Endothelial cell of umbilical vein (primary cell): Measurements from ENCODE around the gene ADCY7. TPM values are rescaled to one million over a fixed set of nuclear protein-coding genes. Genes with fewer than 3 reads are reported as not detected.

Experiments used
- BruUV-seq: library from RNA; stranded (reverse); fragments of 400-500 nt; replicated peaks from 2 replicates; lab custom pipeline; 2021; lab: Mats Ljungman, UMichigan
- CTCF ChIA-PET: fragments of 300-600, 350-600 bp; sonication (Branson Sonifier 250); formaldehyde crosslinking; loops from one replicate; lab custom pipeline; 2021; ENCODE audit warnings: antibody characterized with exemption, inconsistent platforms; lab: Charles Lee
- POLR2A ChIA-PET: fragments of 300-600, 350-600 bp; sonication (Branson Sonifier 250); formaldehyde crosslinking; loops from one replicate; lab custom pipeline; 2021; ENCODE audit warnings: antibody characterized with exemption, inconsistent platforms; lab: Charles Lee
- DNase-seq: peaks from one replicate; pipeline ENCODE4 v3.0.0-alpha.2; 2011; ENCODE audit warnings: low read depth, low spot score
- FAIRE-seq: peaks from 2 replicates; lab custom pipeline; 2011; peaks lifted over from hg19 to GRCh38; lab: Jason Lieb, UNC
- H2AFZ ChIP-seq: 2 replicates; pipeline ENCODE4 v1.6.0; 2012; ENCODE audit warnings: low read depth, low read length, control low read depth, inconsistent platforms
- H3K27ac ChIP-seq: 2 replicates; pipeline ENCODE4 v1.5.1; 2011; ENCODE audit warnings: low read depth, mild to moderate bottlenecking, control low read depth, low read length, moderate library complexity; ENCODE audit not compliant: insufficient read depth
- H3K27me3 ChIP-seq, 2 experiments: 2 replicates each; pipeline versions ENCODE4 v1.6.0 to v1.6.1; 2011; ENCODE audit warnings: low read length in 2 of 2, mixed read lengths in 1 of 2; ENCODE audit not compliant: control insufficient read depth in 2 of 2, insufficient read depth in 2 of 2
- H3K36me3 ChIP-seq, 2 experiments: 2 replicates in 1 of 2; 3 replicates in 1 of 2; pipeline ENCODE4 v1.5.1; 2011; ENCODE audit warnings: low read length in 2 of 2, mild to moderate bottlenecking in 1 of 2, moderate library complexity in 1 of 2; ENCODE audit not compliant: control insufficient read depth in 2 of 2, insufficient read depth in 2 of 2; ENCODE audit errors: extremely low read depth in 1 of 2
- H3K4me1 ChIP-seq: 3 replicates; pipeline ENCODE4 v1.5.1; 2011; ENCODE audit warnings: mild to moderate bottlenecking, low read length; ENCODE audit not compliant: control insufficient read depth, insufficient read depth; ENCODE audit errors: extremely low read depth
- H3K4me2 ChIP-seq: 2 replicates; pipeline ENCODE4 v1.6.1; 2011; ENCODE audit warnings: low read length, control low read depth, mixed read lengths; ENCODE audit not compliant: insufficient read depth
- H3K4me3 ChIP-seq, 3 experiments: fragments of 200-600 bp in 1 of 3; sonication (generic), shearing (Covaris generic) in 1 of 3; replicated peaks in 1 of 3; 2 replicates each; pipeline ENCODE4 v1.5.1; 2011 to 2016; ENCODE audit warnings: control low read depth in 3 of 3, low read length in 3 of 3, mild to moderate bottlenecking in 2 of 3, inconsistent platforms in 1 of 3, low read depth in 1 of 3, moderate library complexity in 1 of 3; ENCODE audit not compliant: insufficient read depth in 1 of 3
- H3K79me2 ChIP-seq: 2 replicates; pipeline ENCODE4 v1.6.0; 2012; ENCODE audit warnings: low read length, inconsistent platforms; ENCODE audit not compliant: control insufficient read depth, insufficient read depth
- H3K9ac ChIP-seq: replicated peaks from 2 replicates; pipeline ENCODE3; 2011; ENCODE audit warnings: low read length, control low read depth; ENCODE audit not compliant: insufficient read depth; ENCODE audit errors: extremely low read depth
- H3K9me1 ChIP-seq: replicated peaks from 3 replicates; pipeline ENCODE4 v1.6.0; 2011; ENCODE audit warnings: mild to moderate bottlenecking, low read length; ENCODE audit not compliant: control insufficient read depth, insufficient read depth; ENCODE audit errors: extremely low read depth
- H3K9me3 ChIP-seq: replicated peaks from 2 replicates; pipeline ENCODE4 v1.5.1; 2012; ENCODE audit warnings: low read length, inconsistent platforms; ENCODE audit not compliant: control insufficient read depth, insufficient read depth
- H4K20me1 ChIP-seq: replicated peaks from 2 replicates; pipeline ENCODE3; 2011; ENCODE audit warnings: mild to moderate bottlenecking, low read length; ENCODE audit not compliant: control insufficient read depth, insufficient read depth; ENCODE audit errors: extremely low read depth
- CTCF ChIP-seq, 2 donors: IDR thresholded peaks; 1 replicate in 1 of 2; 2 replicates in 1 of 2; pipeline ENCODE4 v1.5.1; 2011; ENCODE audit warnings: low read length in 2 of 2, mild to moderate bottlenecking in 2 of 2, moderate library complexity in 2 of 2, control low read depth in 1 of 2, inconsistent platforms in 1 of 2, low read depth in 1 of 2; ENCODE audit not compliant: insufficient read depth in 1 of 2; ENCODE audit errors: extremely low read depth in 1 of 2
- EZH2 ChIP-seq: IDR thresholded peaks from 2 replicates; pipeline ENCODE4 v1.6.1; 2012; ENCODE audit warnings: borderline replicate concordance, low read depth, mild to moderate bottlenecking, moderate library complexity, low read length, inconsistent platforms; ENCODE audit not compliant: severe bottlenecking
- FOS ChIP-seq: IDR thresholded peaks from 2 replicates; pipeline ENCODE4 v1.6.1; 2011; ENCODE audit warnings: mild to moderate bottlenecking, low read length, moderate library complexity, borderline replicate concordance; ENCODE audit not compliant: insufficient read depth
- GATA2 ChIP-seq: IDR thresholded peaks from 2 replicates; pipeline ENCODE4 v1.7.0; 2011; ENCODE audit warnings: low read depth, mild to moderate bottlenecking, moderate library complexity, mixed read lengths, low read length; ENCODE audit not compliant: insufficient read length, insufficient read depth
- JUN ChIP-seq: IDR thresholded peaks from 2 replicates; pipeline ENCODE4 v1.6.1; 2011; ENCODE audit warnings: borderline replicate concordance, low read depth; ENCODE audit not compliant: insufficient read length, insufficient read depth
- MAX ChIP-seq: IDR thresholded peaks from 2 replicates; pipeline ENCODE4 v1.6.1; 2011; ENCODE audit not compliant: insufficient read depth, insufficient read length
- MYC ChIP-seq: IDR thresholded peaks from one replicate; pipeline ENCODE4 v1.6.1; 2011; ENCODE audit warnings: mild to moderate bottlenecking, low read depth, low read length
- POLR2A ChIP-seq: IDR thresholded peaks from 2 replicates; pipeline ENCODE4 v1.6.1; 2012; ENCODE audit warnings: low read depth, mild to moderate bottlenecking, control low read depth, low read length
- POLR2AphosphoS5 ChIP-seq: IDR thresholded peaks from 2 replicates; pipeline ENCODE4 v1.6.1; 2012; ENCODE audit warnings: low read depth, mild to moderate bottlenecking, control low read depth, low read length, moderate library complexity; ENCODE audit not compliant: insufficient read depth
- dilution Hi-C: fragments of 300-500 bp; cut with MboI; formaldehyde crosslinking; loops from one replicate; pipeline ENCODE4 v1.15.0; 2019; ENCODE audit warnings: low sequenced_read_pairs; ENCODE audit not compliant: extremely low pct_ligation_motif_present
- intact Hi-C: fragments of 100-400 bp; cut with micrococcal nuclease; formaldehyde crosslinking; loops from one replicate; pipeline ENCODE4 v1.10.0; 2022
- polyA plus RNA-seq, 4 experiments: library from polyadenylated mRNA; depleted of rRNA in 3 of 4; stranded (reverse) in 3 of 4; unstranded in 1 of 4; fragments of >200 nt; gene quantifications; 2 replicates each; pipeline versions ENCODE4 v1.2.1 to v1.2.3, GENCODE V29; 2011 to 2012; ENCODE audit warnings: missing spikeins in 1 of 4
- total RNA-seq: library from RNA; stranded (reverse); gene quantifications from 2 replicates; pipeline ENCODE4 v1.2.3, GENCODE V29; 2021

ADCY7 gene
- total and polyA plus RNA-seq, 2 donors (not counting 3 experiments of a cell fraction or from before 2014, with no cell fraction given) = 3.5 to 9.3 TPM

GRCh38 chr16:50318796-50319578, 52.6 kb downstream of the ADCY7 start:
- no peak for FAIRE-seq
- Histone ChIP-seq H3K27me3 (no peaks in the 10 kb centered on the region), H3K9me1 (no peaks in the 10 kb centered on the region), H3K9ac (no peak overlapping the region), H4K20me1 (no peaks in the 10 kb centered on the region), H3K79me2 (no peaks in the 10 kb centered on the region), H3K9me3 (no peaks in the 10 kb centered on the region), H3K27ac (no peak overlapping the region), H3K4me1 (peaks cover 11% of the 10 kb centered on the region), H2AFZ (no peak overlapping the region), H3K4me3 (no peak overlapping the region), H3K4me2 (no peak overlapping the region), H3K36me3 (peaks cover 18 to 24% of the 10 kb centered on the region in 2 experiments)
- intact Hi-C loops = no loop called here
- no peak for DNase-seq
- BruUV-seq = no TSS peak
- TF ChIP-seq CTCF (IDR thresholded peaks at IDR 0.05; ENCODE audit: extremely low read depth in 1 of 2, insufficient read depth in 1 of 2, low read depth in 1 of 2, low read length in 2 of 2) (no peak), FOS (no peak), JUN (no peak), MYC (no peak), EZH2 (no peak), POLR2A (no peak), MAX (no peak), POLR2AphosphoS5 (no peak), GATA2 (no peak)
- ChIA-PET CTCF (no interaction called here), POLR2A (no interaction called here)
- dilution Hi-C loops = no loop called here
